Measurements from ENCODE around the gene GRHL1.
A peak's percentile ranks its signal among the peaks of the same experiment; 100 is the strongest.

Gene GRHL1

GRCh38 chr2:9966491-9967022 is 15.1 kb downstream of the GRHL1 start:
- no peak overlapping the region for H3K27ac ChIP-seq (ENCODE audit: low read depth, low read length)
- H3K9me2 ChIP-seq (replicated peaks; ENCODE audit: control insufficient read depth, low read length), result no peaks in the 10 kb centered on the region
- no peak overlapping the region for H3K4me2 ChIP-seq (ENCODE audit: low read length)
- H3K79me2 ChIP-seq (ENCODE audit: control insufficient read depth, low read length), result no peaks in the 10 kb centered on the region
- no peaks in the 10 kb centered on the region for H3K9me3 ChIP-seq (ENCODE audit: control insufficient read depth, insufficient read depth, low read length)
- no peak for TF ChIP-seq CTCF (IDR thresholded peaks at IDR 0.05; ENCODE audit: low read depth, low read length, poor library complexity, severe bottlenecking)
- no peak for TF ChIP-seq EZH2phosphoT487 (IDR thresholded peaks at IDR 0.05; ENCODE audit: borderline replicate concordance, low read length)
- peaks cover 6% of the 10 kb centered on the region; the same call in 1 of the 2 replicates for H3K36me3 ChIP-seq (ENCODE audit: control insufficient read depth, low read length)
- peaks cover 6% of the 10 kb centered on the region; the same call in 1 of the 2 replicates for H3F3A ChIP-seq (ENCODE audit: control insufficient read depth, insufficient read depth)
- H3K4me3 ChIP-seq (ENCODE audit: low read length), result no peak overlapping the region
- H3K27me3 ChIP-seq (ENCODE audit: control insufficient read depth, low read length), result no peaks in the 10 kb centered on the region
- H4K20me1 ChIP-seq (ENCODE audit: control insufficient read depth, insufficient read depth, low read depth, low read length), result no peaks in the 10 kb centered on the region
- peaks cover 62% of the 10 kb centered on the region for H3K4me1 ChIP-seq (ENCODE audit: control insufficient read depth, low read length)

GRCh38 chr2:9967053-9967775 is 15.7 kb downstream of the GRHL1 start:
- Histone ChIP-seq H3K4me1 (ENCODE audit: control insufficient read depth, low read length) (peaks cover 61% of the 10 kb centered on the region), H3K9me3 (ENCODE audit: control insufficient read depth, insufficient read depth, low read length) (no peaks in the 10 kb centered on the region), H3F3A (ENCODE audit: control insufficient read depth, insufficient read depth) (peaks cover 6% of the 10 kb centered on the region; the same call in 1 of the 2 replicates), H3K27me3 (ENCODE audit: control insufficient read depth, low read length) (no peaks in the 10 kb centered on the region), H3K4me3 (ENCODE audit: low read length) (peak overlapping the region; percentile 1; the same call in 1 of the 2 replicates), H3K27ac (ENCODE audit: low read depth, low read length) (peak overlapping the region; percentile 26; the same call in 1 of the 2 replicates), H3K36me3 (ENCODE audit: control insufficient read depth, low read length) (peaks cover 6% of the 10 kb centered on the region; the same call in 1 of the 2 replicates), H3K79me2 (ENCODE audit: control insufficient read depth, low read length) (no peaks in the 10 kb centered on the region), H3K9me2 (replicated peaks; ENCODE audit: control insufficient read depth, low read length) (no peaks in the 10 kb centered on the region), H4K20me1 (ENCODE audit: control insufficient read depth, insufficient read depth, low read depth, low read length) (no peaks in the 10 kb centered on the region), H3K4me2 (ENCODE audit: low read length) (peak overlapping the region; percentile 41)
- TF ChIP-seq CTCF (IDR thresholded peaks at IDR 0.05; ENCODE audit: low read depth, low read length, poor library complexity, severe bottlenecking) (no peak), EZH2phosphoT487 (IDR thresholded peaks at IDR 0.05; ENCODE audit: borderline replicate concordance, low read length) (no peak)

DNA sequence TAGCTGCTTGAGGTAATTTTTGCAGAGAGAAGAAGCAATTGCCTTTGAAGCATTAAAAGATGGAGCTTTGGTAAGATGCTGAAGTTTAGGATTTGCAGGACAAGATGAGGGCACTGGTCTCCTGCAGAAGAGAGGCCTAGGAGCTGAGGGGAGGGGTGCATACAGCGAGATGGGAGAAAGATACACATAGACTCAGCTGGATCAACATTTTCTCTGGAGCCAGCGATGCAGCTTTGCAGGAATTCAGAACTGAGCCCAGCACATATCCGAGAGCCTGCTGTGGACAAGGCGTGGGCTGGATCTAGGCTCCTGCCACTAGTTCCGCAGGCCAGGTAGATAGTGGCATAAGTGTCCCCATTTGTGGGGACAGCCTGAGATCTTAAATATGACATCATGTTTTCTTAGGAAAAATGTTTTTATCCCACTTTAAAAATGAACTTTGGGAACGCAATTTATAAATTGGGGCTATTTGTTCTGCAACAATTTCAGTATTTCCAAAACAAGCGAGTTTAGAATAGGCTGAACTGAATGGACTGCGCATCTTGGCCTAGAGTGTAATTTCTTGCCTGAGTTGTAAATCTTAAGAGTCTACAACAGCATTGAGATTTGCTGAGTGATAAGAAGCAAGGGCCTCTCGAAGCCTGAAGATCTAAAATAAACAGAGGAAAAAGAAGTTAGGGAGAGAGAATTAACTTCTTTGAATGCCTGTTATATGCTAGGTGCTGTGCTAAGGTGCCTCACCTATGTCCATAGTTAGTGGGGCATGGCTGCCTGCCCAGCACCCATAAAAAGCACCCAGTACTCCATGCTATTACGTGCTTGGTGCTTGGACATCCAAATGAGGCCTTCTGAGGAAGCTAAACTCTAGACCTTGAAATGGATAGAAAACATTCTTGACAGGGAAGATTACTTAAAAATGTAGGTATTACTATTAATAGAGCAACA is 17.3 kb downstream of the GRHL1 start:
- Histone ChIP-seq H3K36me3 (ENCODE audit: control insufficient read depth, low read length) (peaks cover 6% of the 10 kb centered on the region; the same call in 1 of the 2 replicates), H4K20me1 (ENCODE audit: control insufficient read depth, insufficient read depth, low read depth, low read length) (no peaks in the 10 kb centered on the region), H3F3A (ENCODE audit: control insufficient read depth, insufficient read depth) (peaks cover 6% of the 10 kb centered on the region; the same call in 1 of the 2 replicates), H3K4me3 (ENCODE audit: low read length) (no peak overlapping the region), H3K4me2 (ENCODE audit: low read length) (no peak overlapping the region), H3K27me3 (ENCODE audit: control insufficient read depth, low read length) (no peaks in the 10 kb centered on the region), H3K27ac (ENCODE audit: low read depth, low read length) (no peak overlapping the region), H3K9me2 (replicated peaks; ENCODE audit: control insufficient read depth, low read length) (no peaks in the 10 kb centered on the region), H3K9me3 (ENCODE audit: control insufficient read depth, insufficient read depth, low read length) (no peaks in the 10 kb centered on the region), H3K79me2 (ENCODE audit: control insufficient read depth, low read length) (no peaks in the 10 kb centered on the region), H3K4me1 (ENCODE audit: control insufficient read depth, low read length) (peaks cover 45% of the 10 kb centered on the region)
- no peak for TF ChIP-seq EZH2phosphoT487 (IDR thresholded peaks at IDR 0.05; ENCODE audit: borderline replicate concordance, low read length)
- TF ChIP-seq CTCF (IDR thresholded peaks at IDR 0.05; ENCODE audit: low read depth, low read length, poor library complexity, severe bottlenecking), result no peak
